Measurements from ENCODE around the gene SLC66A1. TPM values are rescaled to one million over a fixed set of nuclear protein-coding genes. Genes with fewer than 3 reads are reported as not detected.

SLC66A1 gene
- total and polyA plus RNA-seq, 9 of the 15 experiments (the other 6 are each of a cell fraction or from before 2014, with no cell fraction given), result 1.2 to 40.8 (median 18.6) TPM

DNA sequence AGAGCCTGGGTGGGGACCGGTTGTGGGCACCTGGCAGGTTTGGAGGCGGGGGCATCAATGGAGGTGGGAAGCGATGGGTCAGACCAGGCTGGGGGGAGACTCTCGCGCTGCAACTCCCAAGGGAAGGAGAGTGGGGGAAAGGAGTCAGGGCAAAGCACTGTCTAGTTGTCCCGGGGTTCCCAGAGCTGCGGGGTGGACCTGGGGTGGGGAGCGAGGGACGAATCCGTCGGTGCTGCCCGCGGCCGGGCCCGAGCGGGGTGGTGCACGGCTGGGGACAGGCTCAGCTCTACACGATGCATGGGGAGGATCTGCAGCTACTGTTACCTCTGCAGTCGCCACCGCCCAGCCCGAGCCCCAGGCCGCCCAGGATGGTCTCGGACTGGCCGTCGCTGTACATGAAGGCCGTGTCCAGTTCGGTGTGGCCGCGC lies 609 bp upstream of the SLC66A1 start (continued):
- TF ChIP-seq CHAMP1 (IDR thresholded peaks at IDR 0.05) (no peak), MAFG (tag; conservative IDR thresholded peaks at IDR 0.05) (no peak), MNT (conservative IDR thresholded peaks at IDR 0.05) (no peak), ZNF764 (CRISPR knock-in tag; IDR thresholded peaks at IDR 0.05; ENCODE audit: low read depth) (no peak), MEF2D (tag; conservative IDR thresholded peaks at IDR 0.05; ENCODE audit: low read depth) (no peak), SMARCA4 (IDR thresholded peaks at IDR 0.05) (0 out of 2 replicates have a peak, but pooled peaks have one; percentile 18), RNF2 (IDR thresholded peaks at IDR 0.05) (no peak), ZC3H11A (IDR thresholded peaks at IDR 0.05; ENCODE audit: low read depth, low read length) (no peak), ZNF778 (CRISPR knock-in tag; IDR thresholded peaks at IDR 0.05) (no peak), BRF1 (IDR thresholded peaks at IDR 0.05; ENCODE audit: borderline replicate concordance, extremely low read depth, insufficient read length) (no peak), MTA1 (IDR thresholded peaks at IDR 0.05; ENCODE audit: borderline replicate concordance) (no peak), THAP7 (CRISPR knock-in tag; IDR thresholded peaks at IDR 0.05) (no peak), ETV1 (tag; conservative IDR thresholded peaks at IDR 0.05; ENCODE audit: low read depth) (no peak), NR1H2 (CRISPR knock-in tag; IDR thresholded peaks at IDR 0.05) (peak; percentile 31; the same call in 1 of the 2 replicates)
- TF ChIP-seq, protein P1, sequence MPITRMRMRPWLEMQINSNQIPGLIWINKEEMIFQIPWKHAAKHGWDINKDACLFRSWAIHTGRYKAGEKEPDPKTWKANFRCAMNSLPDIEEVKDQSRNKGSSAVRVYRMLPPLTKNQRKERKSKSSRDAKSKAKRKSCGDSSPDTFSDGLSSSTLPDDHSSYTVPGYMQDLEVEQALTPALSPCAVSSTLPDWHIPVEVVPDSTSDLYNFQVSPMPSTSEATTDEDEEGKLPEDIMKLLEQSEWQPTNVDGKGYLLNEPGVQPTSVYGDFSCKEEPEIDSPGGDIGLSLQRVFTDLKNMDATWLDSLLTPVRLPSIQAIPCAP (CRISPR knock-in tag; IDR thresholded peaks at IDR 0.05; ENCODE audit: borderline replicate concordance), result no peak

Data from K562 (cell line).